ENCODE data around the gene ATP5F1E. TPM values are rescaled to one million over a fixed set of nuclear protein-coding genes. Genes with fewer than 3 reads are reported as not detected.

The ATP5F1E gene
- total RNA-seq, 1 donor from 2014 or later = 67.5 TPM

DNA sequence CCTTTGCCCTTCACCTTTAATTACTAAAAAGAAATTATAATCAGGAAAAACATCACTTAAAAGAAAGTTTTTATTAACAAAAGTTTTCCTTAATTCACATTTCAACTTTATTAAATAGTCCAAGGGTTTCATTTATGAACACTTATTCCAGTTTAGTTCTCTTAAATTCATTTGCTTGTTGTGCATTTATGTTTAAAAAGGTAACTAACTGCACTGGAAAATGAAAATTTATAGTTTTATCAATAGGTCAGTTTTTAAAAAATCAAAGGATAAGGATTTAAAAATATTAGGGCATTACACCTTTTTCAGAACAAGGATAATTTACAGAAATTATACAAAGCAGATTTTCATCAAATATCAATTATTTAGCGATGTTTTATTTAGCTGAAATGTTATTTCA is 958 bp upstream of the ATP5F1E start:
- H3K27me3 Mint-ChIP-seq (ENCODE audit: low read depth) = no peaks in the 10 kb centered on the region
- DNase-seq (ENCODE audit: low spot score) = no peak
- H3K27ac Mint-ChIP-seq (ENCODE audit: unreplicated experiment) = peak overlapping the region; percentile 84
- TF ChIP-seq, protein P1, sequence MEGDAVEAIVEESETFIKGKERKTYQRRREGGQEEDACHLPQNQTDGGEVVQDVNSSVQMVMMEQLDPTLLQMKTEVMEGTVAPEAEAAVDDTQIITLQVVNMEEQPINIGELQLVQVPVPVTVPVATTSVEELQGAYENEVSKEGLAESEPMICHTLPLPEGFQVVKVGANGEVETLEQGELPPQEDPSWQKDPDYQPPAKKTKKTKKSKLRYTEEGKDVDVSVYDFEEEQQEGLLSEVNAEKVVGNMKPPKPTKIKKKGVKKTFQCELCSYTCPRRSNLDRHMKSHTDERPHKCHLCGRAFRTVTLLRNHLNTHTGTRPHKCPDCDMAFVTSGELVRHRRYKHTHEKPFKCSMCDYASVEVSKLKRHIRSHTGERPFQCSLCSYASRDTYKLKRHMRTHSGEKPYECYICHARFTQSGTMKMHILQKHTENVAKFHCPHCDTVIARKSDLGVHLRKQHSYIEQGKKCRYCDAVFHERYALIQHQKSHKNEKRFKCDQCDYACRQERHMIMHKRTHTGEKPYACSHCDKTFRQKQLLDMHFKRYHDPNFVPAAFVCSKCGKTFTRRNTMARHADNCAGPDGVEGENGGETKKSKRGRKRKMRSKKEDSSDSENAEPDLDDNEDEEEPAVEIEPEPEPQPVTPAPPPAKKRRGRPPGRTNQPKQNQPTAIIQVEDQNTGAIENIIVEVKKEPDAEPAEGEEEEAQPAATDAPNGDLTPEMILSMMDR (IDR thresholded peaks at IDR 0.05) = no peak
- H3K9me3 Mint-ChIP-seq (ENCODE audit: low read depth) = no peaks in the 10 kb centered on the region
- peaks cover 25% of the 10 kb centered on the region for H3K36me3 Mint-ChIP-seq (ENCODE audit: low read depth)
- peaks cover 39% of the 10 kb centered on the region for H3K4me1 Mint-ChIP-seq (ENCODE audit: low read depth)
- H3K4me3 Mint-ChIP-seq (ENCODE audit: unreplicated experiment) = peak overlapping the region; percentile 88

DNA sequence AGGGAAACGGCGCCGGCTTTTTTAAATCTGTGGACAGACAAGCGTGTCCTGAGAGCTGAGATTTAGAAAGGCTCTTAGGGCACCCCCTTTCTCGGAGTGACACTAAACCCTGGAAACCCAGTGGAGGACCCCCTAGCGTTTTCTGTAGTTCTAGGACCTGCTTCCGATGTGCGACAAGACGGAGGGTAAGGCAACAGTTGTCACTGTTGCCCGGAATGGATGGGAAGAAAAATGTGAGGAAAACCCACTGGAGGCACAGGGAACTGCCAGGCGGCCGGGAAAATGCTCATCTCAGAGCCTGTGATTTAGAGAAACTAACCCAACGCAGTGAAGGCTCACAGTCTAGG is 551 bp upstream of the ATP5F1E start:
- Mint-ChIP-seq H3K27me3 (ENCODE audit: low read depth) (no peaks in the 10 kb centered on the region), H3K4me1 (ENCODE audit: low read depth) (peaks cover 43% of the 10 kb centered on the region), H3K4me3 (ENCODE audit: unreplicated experiment) (peak overlapping the region; percentile 88), H3K36me3 (ENCODE audit: low read depth) (peaks cover 25% of the 10 kb centered on the region), H3K27ac (ENCODE audit: unreplicated experiment) (peak overlapping the region; percentile 84), H3K9me3 (ENCODE audit: low read depth) (no peaks in the 10 kb centered on the region)
- TF ChIP-seq, protein P1 (IDR thresholded peaks at IDR 0.05) = peak; percentile 60
- no peak for DNase-seq (ENCODE audit: low spot score)

DNA sequence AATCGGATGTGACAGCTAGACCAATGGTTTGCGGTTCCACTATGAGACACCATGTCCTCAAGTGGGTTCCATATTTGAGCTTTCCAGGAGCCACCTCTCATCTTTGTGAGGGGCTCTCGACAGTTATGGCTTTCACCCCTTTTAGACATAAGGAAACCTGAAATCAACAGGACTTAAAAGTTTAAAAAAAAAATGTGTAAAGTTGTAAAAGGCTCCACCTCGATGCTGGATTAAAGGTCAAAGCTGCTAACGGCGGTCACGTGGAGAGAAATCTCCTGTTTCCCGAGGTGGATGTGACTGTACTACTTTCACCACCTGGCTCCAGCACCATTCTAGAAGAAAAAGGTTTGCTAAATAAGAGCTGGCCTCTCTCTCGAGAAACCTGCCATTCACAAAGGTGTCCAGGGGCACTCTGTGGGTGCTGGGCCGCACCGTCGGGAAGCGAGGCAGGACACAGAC is 542 bp downstream of the ATP5F1E start:
- H3K4me1 Mint-ChIP-seq (ENCODE audit: low read depth) = peaks cover 54% of the 10 kb centered on the region
- H3K36me3 Mint-ChIP-seq (ENCODE audit: low read depth) = peaks cover 21% of the 10 kb centered on the region
- H3K27ac Mint-ChIP-seq (ENCODE audit: unreplicated experiment) = peak overlapping the region; percentile 88
- H3K27me3 Mint-ChIP-seq (ENCODE audit: low read depth) = no peaks in the 10 kb centered on the region
- no peak for DNase-seq (ENCODE audit: low spot score)
- peak overlapping the region; percentile 88 for H3K4me3 Mint-ChIP-seq (ENCODE audit: unreplicated experiment)
- no peaks in the 10 kb centered on the region for H3K9me3 Mint-ChIP-seq (ENCODE audit: low read depth)
- TF ChIP-seq, protein P1 (IDR thresholded peaks at IDR 0.05) = no peak

DNA sequence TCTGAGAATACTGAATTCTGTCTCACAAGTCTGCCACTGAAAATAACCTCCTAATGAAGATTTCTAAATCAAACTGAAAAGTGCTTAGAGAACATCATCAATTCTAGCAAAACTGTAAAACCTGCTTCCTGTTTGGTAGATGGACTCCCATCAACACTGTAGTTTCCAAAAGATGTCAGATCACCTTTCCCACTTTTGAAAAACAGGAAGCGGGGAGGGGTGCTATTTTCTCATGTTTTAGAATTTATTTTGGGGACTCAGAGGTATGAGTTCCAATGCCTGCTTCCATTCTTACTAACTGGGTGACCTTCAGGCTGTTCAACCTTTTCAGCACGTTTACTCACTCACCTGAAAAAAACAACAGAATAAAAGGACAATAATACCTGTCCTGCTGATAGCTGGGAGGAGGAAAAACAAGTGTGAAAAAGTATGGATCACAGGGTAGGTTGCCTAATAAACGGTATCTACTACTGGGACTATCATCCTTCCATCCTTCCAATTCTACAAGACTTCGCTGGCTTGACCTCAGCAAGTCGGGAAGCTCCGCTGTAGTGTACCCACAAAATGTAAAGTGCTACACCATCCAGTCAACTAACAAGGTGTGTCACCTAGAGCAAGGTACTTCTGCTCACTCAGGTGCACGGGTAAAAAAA is 1.1 kb downstream of the ATP5F1E start:
- no peaks in the 10 kb centered on the region for H3K27me3 Mint-ChIP-seq (ENCODE audit: low read depth)
- TF ChIP-seq, protein P1 (IDR thresholded peaks at IDR 0.05) = no peak
- peaks cover 56% of the 10 kb centered on the region for H3K4me1 Mint-ChIP-seq (ENCODE audit: low read depth)
- peak overlapping the region; percentile 88 for H3K27ac Mint-ChIP-seq (ENCODE audit: unreplicated experiment)
- H3K36me3 Mint-ChIP-seq (ENCODE audit: low read depth) = peaks cover 21% of the 10 kb centered on the region
- H3K4me3 Mint-ChIP-seq (ENCODE audit: unreplicated experiment) = peak overlapping the region; percentile 88
- DNase-seq (ENCODE audit: low spot score) = no peak
- H3K9me3 Mint-ChIP-seq (ENCODE audit: low read depth) = no peaks in the 10 kb centered on the region

DNA sequence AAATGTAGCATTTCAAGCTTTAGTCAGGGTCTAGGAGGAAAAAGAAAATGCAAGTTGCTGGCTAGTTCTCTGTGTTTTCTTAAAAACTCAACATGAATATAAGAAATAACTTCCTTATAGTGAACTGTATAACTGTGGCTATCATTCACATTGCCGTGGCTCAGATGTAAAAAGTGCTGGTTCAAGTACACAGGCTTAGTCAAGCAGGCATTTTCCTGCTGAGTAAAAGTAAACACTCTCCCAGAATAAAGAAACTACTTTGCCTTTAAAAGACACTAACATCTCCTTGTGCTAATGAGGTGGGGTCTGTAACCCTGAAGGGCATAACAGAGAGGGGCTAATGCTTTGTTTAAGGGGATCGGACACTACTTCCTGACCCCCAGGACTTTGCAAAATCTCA is 3.3 kb downstream of the ATP5F1E start:
- Mint-ChIP-seq H3K27me3 (ENCODE audit: low read depth) (no peaks in the 10 kb centered on the region), H3K27ac (ENCODE audit: unreplicated experiment) (peak overlapping the region; percentile 76), H3K4me3 (ENCODE audit: unreplicated experiment) (peak overlapping the region; percentile 59), H3K9me3 (ENCODE audit: low read depth) (no peaks in the 10 kb centered on the region), H3K4me1 (ENCODE audit: low read depth) (peaks cover 58% of the 10 kb centered on the region), H3K36me3 (ENCODE audit: low read depth) (peaks cover 24% of the 10 kb centered on the region)
- no peak for DNase-seq (ENCODE audit: low spot score)
- TF ChIP-seq, protein P1 (IDR thresholded peaks at IDR 0.05) = no peak

Data from chondrocyte (in vitro differentiated cells).